Activated CD4-positive, alpha-beta T cell treated with anti-CD3 and anti-CD28 coated beads, Interleukin-2, amount 50 U/mL, for 1 hour (primary cell): ENCODE results near the gene DMAC2L.
"Not testable (repeated sequence)": the region's sequence is repeated elsewhere in the genome, so short reads cannot be mapped to it uniquely, and the experiment has no call there.

Experiments used
- DNase-seq: peaks from one replicate; pipeline ENCODE4 v3.0.0-alpha.2; 2020

The DMAC2L gene

GRCh38 chr14:50311972-50312733 lies at the start of gene DMAC2L, which contains the start of gene L2HGDH:
TSS of gene DMAC2L (plus strand) at chr14:50312324. CDS start at chr14:50321488, 9,164 bp downstream.
TSS of gene L2HGDH (minus strand) at chr14:50312229. CDS start at chr14:50312150, 79 bp downstream.
- peak; percentile 81 for DNase-seq

GRCh38 chr14:50262865-50263264 lies 49.3 kb upstream of the DMAC2L start:
- DNase-seq, result no peak

GRCh38 chr14:50263321-50263720 lies 48.8 kb upstream of the DMAC2L start:
- DNase-seq, result no peak

GRCh38 chr14:50265029-50265428 lies 47.1 kb upstream of the DMAC2L start:
- no peak for DNase-seq

GRCh38 chr14:50270932-50271331 lies 41.2 kb upstream of the DMAC2L start:
- no peak for DNase-seq

- DNase-seq, result no peak
Measured at GRCh38 chr14:50272498-50272897, 39.6 kb upstream of the DMAC2L start.

GRCh38 chr14:50285861-50286260 lies 26.3 kb upstream of the DMAC2L start:
- DNase-seq, result no peak

GRCh38 chr14:50288146-50288545 lies 24.0 kb upstream of the DMAC2L start:
- no peak for DNase-seq

GRCh38 chr14:50290306-50290705 lies 21.8 kb upstream of the DMAC2L start:
- DNase-seq, result no peak

GRCh38 chr14:50299585-50299984 lies 12.5 kb upstream of the DMAC2L start:
- DNase-seq, result no peak

- DNase-seq, result no peak
Measured at GRCh38 chr14:50301914-50302313, 10.2 kb upstream of the DMAC2L start.

- no peak for DNase-seq
Measured at GRCh38 chr14:50303744-50304471, 8.2 kb upstream of the DMAC2L start.

GRCh38 chr14:50308363-50308915 lies 3.7 kb upstream of the DMAC2L start:
- DNase-seq, result no peak

- DNase-seq, result no peak
Measured at GRCh38 chr14:50310445-50310844, 1.7 kb upstream of the DMAC2L start.

- no peak for DNase-seq
Measured at GRCh38 chr14:50311337-50311971, 670 bp upstream of the DMAC2L start.

- DNase-seq, result no peak
Measured at GRCh38 chr14:50312734-50313054, 570 bp downstream of the DMAC2L start.

- not testable (repeated sequence) for DNase-seq
Measured at GRCh38 chr14:50314098-50314497, 2.0 kb downstream of the DMAC2L start.

- no peak for DNase-seq
Measured at GRCh38 chr14:50318031-50318626, 6.0 kb downstream of the DMAC2L start.

- no peak for DNase-seq
Measured at GRCh38 chr14:50319293-50319692, 7.2 kb downstream of the DMAC2L start.

- no peak for DNase-seq
Measured at GRCh38 chr14:50319721-50320120, 7.6 kb downstream of the DMAC2L start.

GRCh38 chr14:50320283-50320682 lies 8.2 kb downstream of the DMAC2L start:
- no peak for DNase-seq

- peak; percentile 54 for DNase-seq
Measured at GRCh38 chr14:50321009-50321660, 9.0 kb downstream of the DMAC2L start.

- DNase-seq, result no peak
Measured at GRCh38 chr14:50331596-50331995, 19.5 kb downstream of the DMAC2L start.
